ENCODE results near the gene DENND1A.

GRCh38 chr9:123749580-123750202, 180.2 kb downstream of the DENND1A start:
- TF ChIP-seq SUZ12 (IDR thresholded peaks at IDR 0.05) (no peak), FOXM1 (IDR thresholded peaks at IDR 0.05; ENCODE audit: borderline replicate concordance) (no peak), ARNT (IDR thresholded peaks at IDR 0.05) (no peak), FOXA1 (IDR thresholded peaks at IDR 0.05) (no peak), BHLHE40 (IDR thresholded peaks at IDR 0.05; ENCODE audit: borderline replicate concordance) (no peak), TARDBP (IDR thresholded peaks at IDR 0.05) (no peak), HDGF (IDR thresholded peaks at IDR 0.05; ENCODE audit: borderline replicate concordance) (no peak), FOXK2 (IDR thresholded peaks at IDR 0.05) (no peak), SP1 (IDR thresholded peaks at IDR 0.05) (no peak), CTBP1 (IDR thresholded peaks at IDR 0.05; ENCODE audit: borderline replicate concordance) (no peak), ELF4 (IDR thresholded peaks at IDR 0.05) (no peak)

Measured in HEK293T (cell line).